Stimulated activated CD8-positive, alpha-beta memory T cell treated with anti-CD3 and anti-CD28 coated beads, Interleukin-12 subunit alpha, Interleukin-12 subunit beta, amount 100 ng/mL, for 4 hours (primary cell): ENCODE results near the gene ITLN2.
A peak's percentile ranks its signal among the peaks of the same experiment; 100 is the strongest.
"Not testable (repeated sequence)": the region's sequence is repeated elsewhere in the genome, so short reads cannot be mapped to it uniquely, and the experiment has no call there.

ENCODE experiments used
- DNase-seq: peaks from one replicate; pipeline ENCODE4 v3.0.0-alpha.2; 2020; ENCODE audit warnings: low read depth

ITLN2 gene

GRCh38 chr1:160954158-160955104 lies at the start of gene ITLN2:
TSS of gene ITLN2 (minus strand) at chr1:160954809. CDS start at chr1:160954741, 68 bp downstream.
- DNase-seq, result no peak

DNA sequence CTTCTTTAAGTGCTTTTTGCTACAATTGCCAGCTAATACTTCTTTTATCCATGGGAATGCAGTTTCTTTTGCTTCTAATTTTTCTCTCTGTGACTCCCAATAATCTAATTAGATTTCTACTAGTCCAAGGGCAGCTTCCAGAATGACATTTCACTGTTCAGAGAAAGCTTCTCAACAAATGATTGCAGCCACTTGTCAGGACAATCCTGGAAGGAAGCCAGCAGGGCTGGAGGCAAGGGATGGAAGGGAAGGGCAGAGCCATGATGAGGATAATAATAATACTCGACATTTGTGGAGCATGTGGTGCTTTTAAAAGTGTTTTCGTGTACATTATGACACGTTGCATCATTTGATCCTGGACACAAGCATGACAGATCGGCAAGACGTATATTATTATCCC lies 46.9 kb upstream of the ITLN2 start:
- DNase-seq, result no peak

- no peak for DNase-seq
These were observed 46.3 kb upstream of the ITLN2 start for GRCh38 chr1:161000736-161001480.

- DNase-seq, result no peak
These were observed 44.8 kb upstream of the ITLN2 start for GRCh38 chr1:160999376-160999775.

DNA sequence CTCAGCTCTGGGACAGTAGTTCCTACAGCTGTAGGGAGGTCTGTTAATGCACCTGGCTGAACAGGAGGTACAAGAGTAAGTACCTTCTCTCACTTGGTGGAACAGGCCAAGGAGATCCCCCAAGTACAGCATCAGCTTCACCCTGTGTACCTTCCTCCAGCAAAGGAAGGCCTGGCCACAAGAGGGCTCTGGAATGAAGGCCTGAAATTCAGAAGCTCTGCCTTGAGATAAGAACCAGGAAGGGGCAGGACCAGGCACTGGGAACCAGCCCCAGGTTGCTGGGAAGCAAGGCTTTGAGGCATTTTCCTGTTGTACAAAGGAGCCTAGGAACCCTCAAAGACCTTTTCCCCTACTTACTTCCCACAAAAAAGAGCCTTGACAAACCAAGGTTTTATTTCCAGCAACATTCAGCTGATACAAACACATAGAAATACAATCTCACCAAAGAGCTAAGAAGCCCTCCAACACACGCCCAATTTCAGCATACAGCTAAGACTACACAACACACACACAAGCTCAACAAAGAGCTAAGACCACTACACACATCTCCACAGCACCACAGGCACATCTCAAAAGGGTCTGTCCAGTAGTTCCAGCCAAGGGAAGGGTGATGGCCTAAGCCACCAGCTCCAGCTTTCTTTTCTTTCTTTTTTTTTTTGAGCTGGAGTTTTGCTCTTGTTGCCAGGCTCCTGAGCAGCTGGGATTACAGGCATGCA lies 42.9 kb upstream of the ITLN2 start:
- DNase-seq, result peak; percentile 10

- DNase-seq, result no peak
These were observed 41.6 kb upstream of the ITLN2 start for GRCh38 chr1:160996178-160996577.

- DNase-seq, result no peak
These were observed 39.1 kb upstream of the ITLN2 start for GRCh38 chr1:160993544-160994193.

DNA sequence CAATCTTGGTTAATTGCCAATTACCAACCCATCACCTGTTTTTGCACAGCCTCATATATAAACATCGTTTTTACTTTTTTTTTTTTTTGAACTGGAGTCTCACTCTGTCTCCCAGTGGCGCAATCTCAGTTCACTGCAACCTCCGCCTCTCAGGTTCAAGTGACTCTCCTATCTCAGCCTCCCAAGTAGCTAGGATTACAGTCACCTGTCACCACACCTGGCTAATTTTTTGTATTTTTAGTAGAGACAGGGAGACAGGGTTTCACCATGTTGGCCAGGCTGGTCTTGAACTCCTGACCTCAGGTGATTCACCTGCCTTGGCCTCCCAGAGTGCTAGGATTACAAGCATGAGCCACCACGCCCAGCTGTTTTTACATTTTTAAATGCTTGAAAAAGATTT lies 37.4 kb upstream of the ITLN2 start:
- not testable (repeated sequence) for DNase-seq

GRCh38 chr1:160987359-160988050 lies 32.9 kb upstream of the ITLN2 start:
- no peak for DNase-seq

DNA sequence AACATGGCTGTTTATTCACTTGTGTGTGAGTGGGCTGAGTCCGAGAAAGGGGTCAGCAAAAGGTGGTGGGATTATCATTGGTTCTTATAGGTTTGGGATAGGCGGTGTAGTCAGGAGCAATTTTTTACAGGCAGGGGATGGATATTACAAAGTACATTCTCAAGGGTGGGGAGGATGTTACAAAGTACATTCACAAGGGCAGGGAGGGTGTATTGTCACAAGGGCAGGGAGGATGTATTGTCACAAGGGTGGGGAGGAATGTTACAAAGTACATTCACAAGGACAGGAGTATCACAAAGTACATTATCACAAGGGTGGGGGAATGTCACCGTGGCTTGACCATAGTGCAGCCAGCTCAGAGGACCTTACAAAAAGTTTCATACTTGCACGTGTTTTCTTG lies 31.1 kb upstream of the ITLN2 start:
- no peak for DNase-seq

- no peak for DNase-seq
These were observed 27.2 kb upstream of the ITLN2 start for GRCh38 chr1:160981584-160982411.

DNA sequence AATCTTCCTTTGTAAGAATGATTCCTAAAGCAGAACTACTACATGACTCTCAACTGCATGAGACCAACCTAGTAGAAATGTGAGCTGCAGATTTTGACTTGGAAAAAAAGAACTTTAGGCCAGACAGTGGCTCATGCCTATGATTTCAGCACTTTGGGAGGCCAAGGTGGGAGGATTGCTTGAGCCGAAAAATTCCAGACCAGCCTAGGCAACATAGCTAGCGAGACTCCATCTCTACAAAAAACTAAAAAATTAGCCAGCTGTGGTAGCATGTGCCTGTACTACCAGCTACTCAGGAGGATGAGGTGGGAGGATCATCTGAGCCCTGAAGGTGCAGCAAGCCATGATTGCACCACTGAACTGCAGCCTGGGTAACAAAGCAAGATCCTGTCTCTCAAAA lies 24.7 kb upstream of the ITLN2 start:
- DNase-seq, result no peak

GRCh38 chr1:160978510-160978927 lies 23.9 kb upstream of the ITLN2 start:
- DNase-seq, result no peak

DNA sequence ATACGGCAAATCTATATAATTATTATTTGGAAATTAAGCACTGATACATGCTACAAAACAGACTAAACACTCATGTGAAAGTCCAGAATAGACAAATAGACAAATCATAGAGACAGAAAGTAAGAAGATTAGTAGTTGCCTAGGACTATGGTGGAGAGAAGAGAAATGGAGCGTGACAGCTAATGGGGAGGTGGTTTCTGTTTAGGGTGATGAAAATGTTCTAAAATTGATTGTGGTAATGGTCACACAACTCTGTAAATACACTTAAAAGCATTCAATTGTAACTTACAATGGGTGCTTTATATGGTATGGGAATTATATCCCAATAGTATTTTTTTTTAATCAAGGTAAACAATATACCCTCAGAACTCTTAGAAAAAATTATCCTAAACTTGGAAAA lies 20.4 kb upstream of the ITLN2 start:
- DNase-seq, result no peak

DNA sequence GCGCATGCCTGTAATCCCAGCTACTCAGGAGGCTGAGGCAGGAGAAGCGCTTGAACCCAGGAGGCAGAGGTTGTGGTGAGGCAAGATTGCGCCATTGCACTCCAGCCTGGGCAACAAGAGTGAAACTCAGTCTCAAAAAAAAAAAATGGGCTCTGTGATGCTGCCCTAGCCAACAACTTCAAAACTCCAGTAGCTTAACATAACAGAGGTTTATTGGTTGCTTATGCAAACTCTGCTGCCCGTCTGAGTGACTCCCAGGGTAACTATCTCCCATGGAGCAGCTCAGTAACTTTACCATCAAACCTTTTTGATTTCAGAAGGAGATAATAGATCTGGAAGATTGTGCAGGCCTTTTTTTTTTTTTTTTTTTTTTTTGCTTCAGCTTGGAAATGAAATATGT lies 18.9 kb upstream of the ITLN2 start:
- no peak for DNase-seq

GRCh38 chr1:160972939-160973338 lies 18.3 kb upstream of the ITLN2 start:
- DNase-seq, result no peak

DNA sequence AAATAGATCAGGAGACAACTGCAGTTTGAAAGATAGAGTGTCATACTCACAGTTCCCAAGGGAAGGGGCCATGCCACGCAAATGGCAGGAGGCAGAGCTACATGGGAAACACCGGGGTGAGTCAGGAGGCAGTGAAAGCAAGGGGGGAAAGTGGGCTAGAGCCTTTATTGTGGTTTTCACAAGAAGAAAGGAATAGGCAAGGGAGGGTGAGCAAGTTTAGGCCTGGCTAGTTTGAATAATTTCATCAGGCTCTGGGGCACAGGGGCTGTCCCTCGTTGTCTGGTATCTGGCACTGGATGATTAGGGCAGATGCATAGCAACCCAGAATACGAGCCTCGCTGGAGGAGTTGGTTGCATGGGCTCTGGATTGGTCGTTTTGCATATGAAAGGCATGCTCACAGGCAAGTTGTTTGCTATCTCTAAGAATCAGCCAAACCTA lies 17.0 kb upstream of the ITLN2 start:
- DNase-seq, result no peak

GRCh38 chr1:160963521-160963920 lies 8.9 kb upstream of the ITLN2 start:
- no peak for DNase-seq

- DNase-seq, result no peak
These were observed 6.8 kb upstream of the ITLN2 start for GRCh38 chr1:160961419-160961818.

GRCh38 chr1:160956966-160957365 lies 2.4 kb upstream of the ITLN2 start:
- no peak for DNase-seq
